HCT116 (cell line): ENCODE data around the gene CDK14. TPM values are rescaled to one million over a fixed set of nuclear protein-coding genes. Genes with fewer than 3 reads are reported as not detected.

ENCODE experiments used
- ATAC-seq: fragments of 200-7000 bp; cut with Tn5 transposase; 2 replicates; pipeline ENCODE4 v1.9.1; 2020; ENCODE audit warnings: mild to moderate bottlenecking, moderate library complexity
- BruUV-seq: library from RNA; stranded (reverse); fragments of 400-500 nt; replicated peaks from 2 replicates; lab custom pipeline; 2021; lab: Mats Ljungman, UMichigan
- CTCF ChIA-PET: fragments of 300-600 bp; sonication (Branson Sonifier 250); formaldehyde crosslinking; loops from one replicate; lab custom pipeline; 2021; ENCODE audit warnings: antibody characterized with exemption; lab: Charles Lee
- POLR2A ChIA-PET: fragments of 300-600, 350-600 bp; sonication (Branson Sonifier 250); formaldehyde crosslinking; loops from one replicate; lab custom pipeline; 2021; ENCODE audit warnings: antibody characterized with exemption; lab: Charles Lee
- RAD21 ChIA-PET, 2 experiments: fragments of 300-600 bp; sonication (Branson Sonifier 250); formaldehyde crosslinking; loops; one replicate each; lab custom pipeline; 2023; ENCODE audit warnings: low total read pairs in 2 of 2; ENCODE audit not compliant: uncharacterized antibody in 2 of 2, unreplicated experiment in 2 of 2, low non-redundant PET in 1 of 2; lab: Charles Lee
- DNase-seq: peaks from one replicate; pipeline ENCODE4 v3.0.0-alpha.2; 2010; ENCODE audit warnings: low read depth, low spot score
- H2AFZ ChIP-seq: fragments of 200-600 bp; shearing (Covaris generic), sonication (generic); 2 replicates; pipeline ENCODE4 v1.6.1; 2017; ENCODE audit warnings: low read depth, mixed run types, mixed read lengths, antibody characterized with exemption, low read length; ENCODE audit not compliant: poor library complexity, severe bottlenecking
- H3K27ac ChIP-seq: 2 replicates; pipeline ENCODE4 v1.5.1; 2012; ENCODE audit warnings: low read depth, low read length
- H3K27me3 ChIP-seq: fragments of 200-600 bp; sonication (generic); 2 replicates; pipeline ENCODE4 v1.6.1; 2016; ENCODE audit warnings: mixed run types, low read length, mixed read lengths; ENCODE audit not compliant: insufficient read depth
- H3K36me3 ChIP-seq, 2 experiments: fragments of 200-500 bp in 1 of 2; fragments of 200-600 bp in 1 of 2; sonication (Bioruptor generic) in 1 of 2; sonication (generic) in 1 of 2; 2 replicates each; pipeline versions ENCODE4 v1.5.1 to v1.6.1; 2014 to 2016; ENCODE audit warnings: low read length in 2 of 2, inconsistent platforms in 1 of 2, mixed read lengths in 1 of 2, mixed run types in 1 of 2; ENCODE audit not compliant: insufficient read depth in 2 of 2, control insufficient read depth in 1 of 2
- H3K4me1 ChIP-seq, 2 experiments: fragments of 200-600 bp in 1 of 2; sonication (generic) in 1 of 2; 2 replicates each; pipeline versions ENCODE4 v1.5.1 to v1.6.1; 2012 to 2017; ENCODE audit warnings: low read length in 2 of 2, inconsistent platforms in 1 of 2, mild to moderate bottlenecking in 1 of 2, mixed read lengths in 1 of 2, mixed run types in 1 of 2, moderate library complexity in 1 of 2; ENCODE audit not compliant: insufficient read depth in 2 of 2, control insufficient read depth in 1 of 2
- H3K4me2 ChIP-seq: fragments of 200-600 bp; sonication (generic); 2 replicates; pipeline ENCODE4 v1.6.1; 2017; ENCODE audit warnings: mixed run types, low read length, mixed read lengths
- H3K4me3 ChIP-seq, 2 experiments: fragments of 200-600 bp in 1 of 2; sonication (generic) in 1 of 2; replicated peaks in 1 of 2; 2 replicates each; pipeline ENCODE4 v1.5.1; 2011 to 2016; ENCODE audit warnings: low read length in 2 of 2, control low read depth in 1 of 2, low read depth in 1 of 2, mild to moderate bottlenecking in 1 of 2, mixed read lengths in 1 of 2, mixed run types in 1 of 2
- H3K79me2 ChIP-seq: fragments of 200-600 bp; sonication (generic); 2 replicates; pipeline ENCODE4 v1.6.1; 2017; ENCODE audit warnings: mild to moderate bottlenecking, mixed run types, low read length, moderate library complexity, mixed read lengths; ENCODE audit not compliant: insufficient read depth
- H3K9ac ChIP-seq: fragments of 200-600 bp; sonication (generic); 2 replicates; pipeline ENCODE4 v1.6.1; 2016; ENCODE audit warnings: low read length, mixed read lengths
- H3K9me2 ChIP-seq: fragments of 200-600 bp; sonication (generic), shearing (Covaris generic); 2 replicates; pipeline ENCODE4 v1.6.1; 2017; ENCODE audit warnings: mixed run types, mild to moderate bottlenecking, moderate library complexity; ENCODE audit not compliant: insufficient read depth
- H3K9me3 ChIP-seq, 2 experiments: fragments of 200-500 bp in 1 of 2; fragments of 200-600 bp in 1 of 2; sonication (Bioruptor generic) in 1 of 2; sonication (generic) in 1 of 2; 2 replicates each; pipeline ENCODE4 v1.6.1; 2014 to 2017; ENCODE audit warnings: low read length in 2 of 2, mixed read lengths in 2 of 2, inconsistent platforms in 1 of 2, low read depth in 1 of 2, mild to moderate bottlenecking in 1 of 2, mixed run types in 1 of 2, moderate library complexity in 1 of 2; ENCODE audit not compliant: control insufficient read depth in 1 of 2, insufficient read depth in 1 of 2
- H4K20me1 ChIP-seq: fragments of 200-600 bp; sonication (generic), shearing (Covaris generic); 2 replicates; pipeline ENCODE4 v1.6.1; 2017; ENCODE audit warnings: mixed run types, mild to moderate bottlenecking, moderate library complexity; ENCODE audit not compliant: insufficient read depth
- ELF1 ChIP-seq: IDR thresholded peaks from 2 replicates; pipeline ENCODE4 v1.6.1; 2012; ENCODE audit warnings: low read depth, borderline replicate concordance
- EZH2 ChIP-seq: fragments of 200-600 bp; sonication (generic); IDR thresholded peaks from 2 replicates; pipeline ENCODE4 v1.6.1; 2017; ENCODE audit warnings: antibody characterized with exemption, mixed run types
- POLR2A ChIP-seq: IDR thresholded peaks from 2 replicates; pipeline ENCODE4 v1.7.0; 2011; ENCODE audit warnings: borderline replicate concordance; ENCODE audit not compliant: insufficient read depth, insufficient read length; ENCODE audit errors: extremely low read depth
- POLR2AphosphoS5 ChIP-seq: IDR thresholded peaks from 2 replicates; pipeline ENCODE4 v1.6.1; 2011; ENCODE audit warnings: mild to moderate bottlenecking, low read depth, low read length, moderate library complexity
- RAD21 ChIP-seq: IDR thresholded peaks from 2 replicates; pipeline ENCODE4 v1.6.1; 2012; ENCODE audit warnings: low read depth, mild to moderate bottlenecking
- SIN3A ChIP-seq: IDR thresholded peaks from 2 replicates; pipeline ENCODE4 v1.6.1; 2012; ENCODE audit warnings: low read depth
- SP1 ChIP-seq: IDR thresholded peaks from 2 replicates; pipeline ENCODE4 v1.6.1; 2012; ENCODE audit warnings: low read depth
- TCF7L2 ChIP-seq: IDR thresholded peaks from 2 replicates; pipeline ENCODE4 v1.7.0; 2011; ENCODE audit warnings: borderline replicate concordance, inconsistent platforms; ENCODE audit not compliant: insufficient read depth, insufficient read length; ENCODE audit errors: extremely low read depth
- ZNF274 ChIP-seq: fragments of 200-500 bp; sonication (Bioruptor generic); IDR thresholded peaks from 2 replicates; pipeline ENCODE4 v1.6.1; 2014; ENCODE audit warnings: mild to moderate bottlenecking, low read depth, low read length, inconsistent platforms
- intact Hi-C: fragments of 100-400 bp; cut with micrococcal nuclease; formaldehyde crosslinking; loops from 2 replicates; pipeline ENCODE4 v1.10.0; 2022
- total RNA-seq: library from RNA; stranded (reverse); gene quantifications from one replicate; pipeline ENCODE4 v1.2.1, GENCODE V29; 2021; ENCODE audit not compliant: unreplicated experiment
- TF ChIP-seq, protein P1 (sequence below): IDR thresholded peaks from 2 replicates; pipeline ENCODE4 v1.6.1; 2012
- TF ChIP-seq, protein P2 (sequence below), 3 experiments: fragments of 200-600 bp in 1 of 3; sonication (generic) in 1 of 3; IDR thresholded peaks in 2 of 3; conservative IDR thresholded peaks in 1 of 3; 2 replicates each; pipeline ENCODE4 v1.5.1; 2012 to 2017; ENCODE audit warnings: low read depth in 2 of 3, low read length in 2 of 3, antibody characterized with exemption in 1 of 3, borderline replicate concordance in 1 of 3, control low read depth in 1 of 3, mild to moderate bottlenecking in 1 of 3, mixed read lengths in 1 of 3, mixed run types in 1 of 3, moderate library complexity in 1 of 3; ENCODE audit not compliant: insufficient read depth in 1 of 3
- TF ChIP-seq, protein P3 (sequence below): IDR thresholded peaks from 2 replicates; pipeline ENCODE4 v1.6.1; 2012; ENCODE audit warnings: low read depth
- TF ChIP-seq, protein P4 (sequence below): IDR thresholded peaks from 2 replicates; pipeline ENCODE4 v1.6.1; 2011; ENCODE audit warnings: mild to moderate bottlenecking, low read length, moderate library complexity; ENCODE audit not compliant: insufficient replicate concordance; ENCODE audit errors: extremely low read depth

Gene CDK14
- total RNA-seq, 1 experiment from 2014 or later, result 10.2 TPM

DNA sequence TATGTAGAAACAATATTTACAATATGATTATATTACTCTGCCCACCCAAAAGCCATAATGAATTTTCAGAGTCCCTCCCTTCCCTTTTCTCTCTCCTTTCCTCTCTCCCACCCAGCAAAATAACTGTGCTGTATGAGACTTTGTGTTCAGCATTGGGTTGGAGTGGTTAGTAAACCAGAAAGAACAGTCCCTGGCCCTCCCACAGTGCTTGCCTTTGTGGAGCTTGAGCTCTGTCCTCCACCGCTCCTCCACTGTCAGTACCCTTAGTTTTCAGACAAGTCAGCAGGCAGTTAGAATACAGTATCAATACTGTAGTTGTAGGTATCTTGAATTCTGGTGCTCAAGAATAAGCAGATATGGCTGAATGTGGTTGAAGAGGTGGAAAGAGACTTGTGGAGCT lies 92.7 kb downstream of the CDK14 start:
- Histone ChIP-seq H3K9me2 (no peaks in the 10 kb centered on the region), H3K36me3 (no peaks in the 10 kb centered on the region), H3K79me2 (no peaks in the 10 kb centered on the region), H3K27me3 (no peaks in the 10 kb centered on the region), H3K27ac (no peak overlapping the region), H3K4me3 (no peak overlapping the region), H4K20me1 (no peaks in the 10 kb centered on the region), H3K4me2 (no peak overlapping the region), H3K9me3 (no peaks in the 10 kb centered on the region), H2AFZ (no peak overlapping the region), H3K4me1 (no peaks in the 10 kb centered on the region), H3K9ac (no peak overlapping the region)
- CTCF ChIA-PET, result no interaction called here
- RAD21 ChIA-PET, result no interaction called here
- TF ChIP-seq SIN3A, result no peak
- intact Hi-C loops, result no loop called here
- no peak for DNase-seq
- no TSS peak for BruUV-seq
- POLR2A ChIA-PET, result no interaction called here
- no peak for ATAC-seq

DNA sequence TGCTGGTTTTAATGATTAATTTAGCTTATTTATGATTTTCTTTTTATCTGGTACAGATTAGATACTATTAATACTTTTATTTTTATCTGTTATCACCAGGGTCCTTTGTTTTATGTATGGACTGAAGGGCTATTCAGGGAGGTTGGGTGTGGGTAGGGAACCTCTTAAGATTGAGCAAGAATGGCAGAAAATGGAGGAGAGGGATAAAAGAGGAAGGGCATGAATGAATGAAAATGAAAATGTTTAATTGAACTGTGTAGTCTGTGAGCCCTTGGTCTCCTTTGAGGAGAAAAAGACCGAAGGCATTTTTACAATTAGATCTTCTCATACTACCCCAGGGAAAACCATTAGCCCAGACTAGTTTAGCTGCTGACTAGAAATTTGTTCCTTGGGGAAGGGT lies 93.1 kb downstream of the CDK14 start:
- Histone ChIP-seq H3K27ac (no peak overlapping the region), H2AFZ (no peak overlapping the region), H3K4me1 (no peaks in the 10 kb centered on the region), H3K9ac (no peak overlapping the region), H3K9me2 (no peaks in the 10 kb centered on the region), H3K27me3 (no peaks in the 10 kb centered on the region), H3K36me3 (no peaks in the 10 kb centered on the region), H3K4me3 (no peak overlapping the region), H3K79me2 (no peaks in the 10 kb centered on the region), H3K9me3 (no peaks in the 10 kb centered on the region), H4K20me1 (no peaks in the 10 kb centered on the region), H3K4me2 (no peak overlapping the region)
- POLR2A ChIA-PET, result no interaction called here
- no peak for DNase-seq
- no peak for ATAC-seq
- CTCF ChIA-PET, result no interaction called here
- no TSS peak for BruUV-seq
- intact Hi-C loops, result no loop called here
- RAD21 ChIA-PET, result no interaction called here
- TF ChIP-seq POLR2A, result no peak
- TF ChIP-seq EZH2, result no peak
- TF ChIP-seq ZNF274, result no peak
- no peak for TF ChIP-seq POLR2AphosphoS5
- TF ChIP-seq, protein P1, sequence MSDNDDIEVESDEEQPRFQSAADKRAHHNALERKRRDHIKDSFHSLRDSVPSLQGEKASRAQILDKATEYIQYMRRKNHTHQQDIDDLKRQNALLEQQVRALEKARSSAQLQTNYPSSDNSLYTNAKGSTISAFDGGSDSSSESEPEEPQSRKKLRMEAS, result no peak
- no peak for TF ChIP-seq TCF7L2
- TF ChIP-seq, protein P2, sequence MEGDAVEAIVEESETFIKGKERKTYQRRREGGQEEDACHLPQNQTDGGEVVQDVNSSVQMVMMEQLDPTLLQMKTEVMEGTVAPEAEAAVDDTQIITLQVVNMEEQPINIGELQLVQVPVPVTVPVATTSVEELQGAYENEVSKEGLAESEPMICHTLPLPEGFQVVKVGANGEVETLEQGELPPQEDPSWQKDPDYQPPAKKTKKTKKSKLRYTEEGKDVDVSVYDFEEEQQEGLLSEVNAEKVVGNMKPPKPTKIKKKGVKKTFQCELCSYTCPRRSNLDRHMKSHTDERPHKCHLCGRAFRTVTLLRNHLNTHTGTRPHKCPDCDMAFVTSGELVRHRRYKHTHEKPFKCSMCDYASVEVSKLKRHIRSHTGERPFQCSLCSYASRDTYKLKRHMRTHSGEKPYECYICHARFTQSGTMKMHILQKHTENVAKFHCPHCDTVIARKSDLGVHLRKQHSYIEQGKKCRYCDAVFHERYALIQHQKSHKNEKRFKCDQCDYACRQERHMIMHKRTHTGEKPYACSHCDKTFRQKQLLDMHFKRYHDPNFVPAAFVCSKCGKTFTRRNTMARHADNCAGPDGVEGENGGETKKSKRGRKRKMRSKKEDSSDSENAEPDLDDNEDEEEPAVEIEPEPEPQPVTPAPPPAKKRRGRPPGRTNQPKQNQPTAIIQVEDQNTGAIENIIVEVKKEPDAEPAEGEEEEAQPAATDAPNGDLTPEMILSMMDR (IDR thresholded peaks at IDR 0.05 in 2 of 3, conservative IDR thresholded peaks at IDR 0.05 in 1 of 3; ENCODE audit: borderline replicate concordance in 1 of 3, insufficient read depth in 1 of 3, low read depth in 2 of 3, low read length in 2 of 3), result no peak
- TF ChIP-seq ELF1, result no peak
- TF ChIP-seq, protein P3, sequence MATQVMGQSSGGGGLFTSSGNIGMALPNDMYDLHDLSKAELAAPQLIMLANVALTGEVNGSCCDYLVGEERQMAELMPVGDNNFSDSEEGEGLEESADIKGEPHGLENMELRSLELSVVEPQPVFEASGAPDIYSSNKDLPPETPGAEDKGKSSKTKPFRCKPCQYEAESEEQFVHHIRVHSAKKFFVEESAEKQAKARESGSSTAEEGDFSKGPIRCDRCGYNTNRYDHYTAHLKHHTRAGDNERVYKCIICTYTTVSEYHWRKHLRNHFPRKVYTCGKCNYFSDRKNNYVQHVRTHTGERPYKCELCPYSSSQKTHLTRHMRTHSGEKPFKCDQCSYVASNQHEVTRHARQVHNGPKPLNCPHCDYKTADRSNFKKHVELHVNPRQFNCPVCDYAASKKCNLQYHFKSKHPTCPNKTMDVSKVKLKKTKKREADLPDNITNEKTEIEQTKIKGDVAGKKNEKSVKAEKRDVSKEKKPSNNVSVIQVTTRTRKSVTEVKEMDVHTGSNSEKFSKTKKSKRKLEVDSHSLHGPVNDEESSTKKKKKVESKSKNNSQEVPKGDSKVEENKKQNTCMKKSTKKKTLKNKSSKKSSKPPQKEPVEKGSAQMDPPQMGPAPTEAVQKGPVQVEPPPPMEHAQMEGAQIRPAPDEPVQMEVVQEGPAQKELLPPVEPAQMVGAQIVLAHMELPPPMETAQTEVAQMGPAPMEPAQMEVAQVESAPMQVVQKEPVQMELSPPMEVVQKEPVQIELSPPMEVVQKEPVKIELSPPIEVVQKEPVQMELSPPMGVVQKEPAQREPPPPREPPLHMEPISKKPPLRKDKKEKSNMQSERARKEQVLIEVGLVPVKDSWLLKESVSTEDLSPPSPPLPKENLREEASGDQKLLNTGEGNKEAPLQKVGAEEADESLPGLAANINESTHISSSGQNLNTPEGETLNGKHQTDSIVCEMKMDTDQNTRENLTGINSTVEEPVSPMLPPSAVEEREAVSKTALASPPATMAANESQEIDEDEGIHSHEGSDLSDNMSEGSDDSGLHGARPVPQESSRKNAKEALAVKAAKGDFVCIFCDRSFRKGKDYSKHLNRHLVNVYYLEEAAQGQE, result no peak
- no peak for TF ChIP-seq SP1
- TF ChIP-seq, protein P4, sequence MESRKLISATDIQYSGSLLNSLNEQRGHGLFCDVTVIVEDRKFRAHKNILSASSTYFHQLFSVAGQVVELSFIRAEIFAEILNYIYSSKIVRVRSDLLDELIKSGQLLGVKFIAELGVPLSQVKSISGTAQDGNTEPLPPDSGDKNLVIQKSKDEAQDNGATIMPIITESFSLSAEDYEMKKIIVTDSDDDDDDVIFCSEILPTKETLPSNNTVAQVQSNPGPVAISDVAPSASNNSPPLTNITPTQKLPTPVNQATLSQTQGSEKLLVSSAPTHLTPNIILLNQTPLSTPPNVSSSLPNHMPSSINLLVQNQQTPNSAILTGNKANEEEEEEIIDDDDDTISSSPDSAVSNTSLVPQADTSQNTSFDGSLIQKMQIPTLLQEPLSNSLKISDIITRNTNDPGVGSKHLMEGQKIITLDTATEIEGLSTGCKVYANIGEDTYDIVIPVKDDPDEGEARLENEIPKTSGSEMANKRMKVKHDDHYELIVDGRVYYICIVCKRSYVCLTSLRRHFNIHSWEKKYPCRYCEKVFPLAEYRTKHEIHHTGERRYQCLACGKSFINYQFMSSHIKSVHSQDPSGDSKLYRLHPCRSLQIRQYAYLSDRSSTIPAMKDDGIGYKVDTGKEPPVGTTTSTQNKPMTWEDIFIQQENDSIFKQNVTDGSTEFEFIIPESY, result no peak
- TF ChIP-seq SIN3A, result no peak
- no peak for TF ChIP-seq RAD21
